Measurements from ENCODE around the gene CDH22. TPM values are rescaled to one million over a fixed set of nuclear protein-coding genes. Genes with fewer than 3 reads are reported as not detected.

CDH22 gene
- total RNA-seq, 1 experiment from 2014 or later: not detected

GRCh38 chr20:46202766-46203509 is 105.4 kb downstream of the CDH22 start:
- no peak for DNase-seq (ENCODE audit: extremely low read depth, low read depth)

- no peak for DNase-seq (ENCODE audit: extremely low read depth, low read depth)
Measured at GRCh38 chr20:46200582-46201570, 107.4 kb downstream of the CDH22 start.

DNA sequence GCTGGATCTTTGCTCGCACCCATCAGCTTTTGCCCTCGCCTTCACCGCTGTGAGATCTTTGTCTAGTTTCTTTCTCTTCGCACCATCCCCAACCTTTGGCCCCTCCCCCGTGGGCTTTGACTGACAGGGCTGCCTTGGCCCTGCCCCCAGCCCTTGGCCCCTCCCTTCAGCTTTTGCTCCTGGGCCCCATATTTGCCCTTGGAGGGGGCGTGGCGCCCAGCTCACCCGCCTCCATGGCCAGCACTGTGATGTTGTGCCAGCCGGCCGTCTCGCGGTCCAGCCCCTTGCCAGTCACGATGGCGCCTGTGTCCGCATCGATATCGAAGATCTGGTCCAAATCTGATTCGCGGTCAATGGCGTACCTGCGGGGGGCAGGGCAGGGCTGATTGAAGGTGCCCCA is 109.1 kb downstream of the CDH22 start:
- DNase-seq (ENCODE audit: extremely low read depth, low read depth): no peak

- DNase-seq (ENCODE audit: extremely low read depth, low read depth): no peak
Measured at GRCh38 chr20:46196990-46197389, 111.3 kb downstream of the CDH22 start.

GRCh38 chr20:46195264-46196036 is 112.8 kb downstream of the CDH22 start:
- DNase-seq (ENCODE audit: extremely low read depth, low read depth): no peak

GRCh38 chr20:46194409-46194808 is 113.9 kb downstream of the CDH22 start:
- no peak for DNase-seq (ENCODE audit: extremely low read depth, low read depth)

- no peak for DNase-seq (ENCODE audit: extremely low read depth, low read depth)
Measured at GRCh38 chr20:46192376-46192944, 115.8 kb downstream of the CDH22 start.

GRCh38 chr20:46191611-46192010 is 116.7 kb downstream of the CDH22 start:
- no peak for DNase-seq (ENCODE audit: extremely low read depth, low read depth)

DNA sequence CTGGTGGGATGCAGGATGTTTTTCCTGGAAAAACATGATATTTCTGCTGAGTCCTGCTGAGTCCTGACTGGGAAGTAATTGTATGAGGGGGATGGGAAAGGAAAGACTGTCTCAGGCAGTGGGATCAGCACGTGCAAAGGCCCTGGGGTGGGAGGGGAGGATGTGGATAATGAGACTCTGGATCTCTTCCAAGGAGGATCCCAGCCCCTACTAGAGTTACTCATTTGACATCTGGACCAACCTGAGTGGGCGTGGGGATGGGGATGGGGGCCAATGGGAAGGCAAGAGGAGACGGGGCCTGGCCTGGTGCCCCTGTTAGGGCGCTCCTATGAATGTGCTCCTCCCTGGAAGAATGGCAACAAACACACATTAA is 117.1 kb downstream of the CDH22 start:
- DNase-seq (ENCODE audit: extremely low read depth, low read depth): no peak

GRCh38 chr20:46190478-46191167 is 117.7 kb downstream of the CDH22 start:
- no peak for DNase-seq (ENCODE audit: extremely low read depth, low read depth)

GRCh38 chr20:46188866-46189541 is 119.3 kb downstream of the CDH22 start:
- DNase-seq (ENCODE audit: extremely low read depth, low read depth): no peak

DNA sequence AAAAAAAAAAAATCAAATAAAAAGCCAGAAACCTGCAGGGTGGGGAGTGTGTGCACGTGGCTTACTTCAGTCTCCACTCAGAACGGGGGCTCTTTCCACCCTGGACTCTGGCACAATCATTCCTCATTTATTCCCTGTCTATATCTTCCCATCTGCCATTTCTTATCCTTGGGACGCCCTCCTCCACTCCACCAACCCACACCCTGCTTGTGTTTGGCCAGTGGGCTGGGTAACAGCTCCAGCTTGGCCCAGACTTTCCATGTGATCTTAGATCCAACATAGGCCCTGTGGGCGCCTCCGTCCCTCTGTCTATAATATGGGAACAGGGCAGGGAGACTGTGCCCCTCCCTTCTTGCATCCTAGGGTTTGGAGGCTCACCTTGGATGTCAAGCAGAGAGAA is 122.1 kb downstream of the CDH22 start:
- no peak for DNase-seq (ENCODE audit: extremely low read depth, low read depth)

DNA sequence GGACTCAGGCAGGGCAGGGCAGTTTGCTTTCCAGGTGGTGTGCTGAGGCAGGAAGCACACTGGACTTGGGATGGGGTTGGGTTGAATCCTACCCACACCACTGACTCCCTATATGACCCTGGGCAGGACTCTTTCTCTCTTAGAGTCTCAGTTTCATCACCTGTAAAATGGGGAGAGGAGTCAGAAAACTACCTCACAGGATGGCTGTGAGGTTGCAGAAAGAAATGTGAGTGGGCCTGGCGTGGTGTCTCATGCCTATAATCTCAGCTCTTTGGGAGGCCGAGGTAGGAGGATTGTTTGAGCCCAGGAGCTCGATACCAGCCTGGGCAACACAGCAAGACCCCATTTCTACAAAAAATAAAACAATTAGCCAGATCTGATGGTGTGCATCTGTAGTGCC is 122.9 kb downstream of the CDH22 start:
- no peak for DNase-seq (ENCODE audit: extremely low read depth, low read depth)

DNA sequence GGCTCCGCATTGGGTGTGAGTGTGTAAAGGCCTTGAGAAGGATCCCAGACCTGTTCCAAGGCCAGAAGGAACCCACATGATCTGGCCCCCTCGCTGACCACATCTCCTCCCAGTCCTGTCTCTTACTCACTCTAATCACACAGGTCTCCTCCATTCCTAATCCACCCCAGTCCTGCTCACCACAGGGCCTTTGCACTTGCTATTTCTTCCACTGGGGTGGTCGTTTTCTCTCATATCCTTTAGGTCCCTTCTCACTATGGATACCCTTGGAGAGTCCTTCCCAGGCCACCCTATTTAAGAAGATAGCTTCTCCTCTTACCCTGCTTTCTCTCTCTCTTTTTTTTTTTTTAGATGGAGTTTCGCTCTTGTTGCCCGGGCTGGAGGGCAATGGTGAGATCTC is 124.5 kb downstream of the CDH22 start:
- no peak for DNase-seq (ENCODE audit: extremely low read depth, low read depth)

DNA sequence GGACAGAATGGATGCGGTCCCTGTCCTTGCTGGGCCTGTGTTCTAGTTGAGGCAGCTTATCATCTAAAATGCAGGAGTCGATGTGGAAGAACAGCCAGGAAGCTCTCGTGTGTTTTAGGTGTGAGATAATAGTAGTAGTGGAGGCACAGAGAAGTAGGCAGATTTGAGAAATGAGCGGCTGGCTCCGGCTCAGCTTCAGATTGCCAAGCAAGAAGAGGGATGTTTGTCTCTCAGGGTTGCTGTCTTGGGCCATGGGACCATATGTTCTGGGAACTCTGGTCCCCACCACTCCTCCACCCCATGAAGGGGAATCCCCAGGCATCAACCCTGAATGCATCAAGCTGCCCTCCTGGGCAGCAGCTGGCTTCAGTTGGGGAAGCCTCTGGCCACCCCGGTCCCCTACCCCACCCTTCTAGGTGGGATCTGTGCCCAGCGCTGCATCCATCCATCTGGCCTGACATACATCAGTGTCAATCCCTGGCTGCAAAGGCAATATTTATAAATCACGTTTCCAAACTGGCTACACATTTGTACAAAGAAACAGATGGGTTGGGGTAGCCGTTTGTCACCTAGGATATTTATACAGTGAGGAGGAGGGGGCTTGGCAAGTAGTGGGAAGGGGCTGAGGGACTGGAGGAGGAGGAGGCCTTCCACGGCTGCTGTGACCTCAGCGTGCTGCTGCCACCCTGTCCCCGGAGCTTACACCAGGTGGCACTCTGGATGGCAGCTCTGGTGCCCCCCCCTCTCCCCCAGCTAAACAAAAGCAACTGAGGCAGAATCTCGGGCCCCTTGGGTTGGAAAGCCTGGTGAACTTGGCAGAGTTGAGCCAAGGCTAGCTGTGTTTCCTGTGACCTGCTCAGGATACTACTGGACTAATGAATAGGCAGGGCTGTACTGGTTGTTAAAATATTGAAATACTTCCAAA is 125.8 kb downstream of the CDH22 start:
- no peak for DNase-seq (ENCODE audit: extremely low read depth, low read depth)

DNA sequence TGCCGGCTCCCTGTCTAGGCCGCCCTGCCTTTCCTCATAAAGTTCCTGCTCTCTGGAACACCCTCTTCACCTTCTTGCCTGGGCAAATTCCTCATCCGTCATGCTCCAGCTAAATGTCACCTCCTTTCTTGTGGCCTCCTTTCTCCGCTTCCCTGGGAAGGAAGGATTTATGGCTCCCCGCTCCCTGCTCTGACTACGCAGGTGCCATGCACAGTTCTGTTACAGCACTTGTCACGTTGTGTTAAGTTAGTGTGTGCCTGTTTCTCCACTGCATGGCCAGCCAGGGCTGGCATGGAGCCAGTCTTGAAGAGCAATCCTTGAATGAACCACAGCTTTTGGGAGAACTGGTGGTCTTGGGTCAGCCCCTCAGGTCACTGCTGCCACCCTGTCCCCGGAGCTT is 128.4 kb downstream of the CDH22 start:
- DNase-seq (ENCODE audit: extremely low read depth, low read depth): no peak

- DNase-seq (ENCODE audit: extremely low read depth, low read depth): no peak
Measured at GRCh38 chr20:46178891-46179290, 129.4 kb downstream of the CDH22 start.

DNA sequence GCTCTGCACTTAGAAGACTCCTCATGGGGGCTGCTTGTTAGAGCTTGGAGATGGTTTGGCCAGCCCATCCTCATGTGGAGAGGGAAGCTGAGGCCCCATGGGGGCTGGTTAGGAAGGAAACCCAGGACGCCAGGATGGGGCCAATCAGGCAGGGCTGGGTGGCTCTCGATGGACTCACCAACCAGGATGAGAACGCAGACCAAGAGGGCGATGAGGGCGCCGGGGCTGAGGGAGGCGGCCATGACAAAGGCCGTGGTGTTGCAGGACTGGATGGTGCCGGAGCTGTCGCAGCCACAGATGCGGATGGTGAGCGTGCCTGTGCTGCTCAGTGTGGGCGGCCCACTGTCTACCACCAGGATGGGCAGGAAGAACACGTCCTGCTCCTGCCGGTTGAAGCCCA is 130.5 kb downstream of the CDH22 start:
- no peak for DNase-seq (ENCODE audit: extremely low read depth, low read depth)

Data from NCI-H460 (cell line).